Endodermal cell (in vitro differentiated cells): ENCODE measurements around the gene EIF3F. TPM values are rescaled to one million over a fixed set of nuclear protein-coding genes. Genes with fewer than 3 reads are reported as not detected.

Experiments used
- DNase-seq: peaks from one replicate; pipeline ENCODE4 v3.0.0-alpha.2; 2017
- H3K27ac ChIP-seq: 2 replicates; pipeline ENCODE4 v1.5.1; 2013; ENCODE audit warnings: mild to moderate bottlenecking, low read depth, low read length, moderate library complexity
- H3K27me3 ChIP-seq: 2 replicates; pipeline ENCODE4 v1.6.1; 2013; ENCODE audit warnings: mild to moderate bottlenecking, low read length, moderate library complexity; ENCODE audit not compliant: insufficient read depth, control insufficient read depth, poor library complexity, severe bottlenecking
- H3K36me3 ChIP-seq: 2 replicates; pipeline ENCODE4 v1.7.0; 2013; ENCODE audit warnings: mild to moderate bottlenecking, low read length, moderate library complexity; ENCODE audit not compliant: control insufficient read depth, insufficient read depth
- H3K4me1 ChIP-seq: one replicate; pipeline ENCODE4 v1.7.0; 2013; ENCODE audit warnings: low read length; ENCODE audit not compliant: control insufficient read depth, insufficient read depth
- H3K4me3 ChIP-seq: 2 replicates; pipeline ENCODE4 v1.5.1; 2013; ENCODE audit warnings: mild to moderate bottlenecking, low read length, moderate library complexity
- H3K9ac ChIP-seq: 2 replicates; pipeline ENCODE4 v1.6.1; 2013; ENCODE audit warnings: mild to moderate bottlenecking, low read length, moderate library complexity; ENCODE audit not compliant: poor library complexity, severe bottlenecking; ENCODE audit errors: extremely low read depth
- H3K9me3 ChIP-seq: 2 replicates; pipeline ENCODE4 v1.6.1; 2013; ENCODE audit warnings: mild to moderate bottlenecking, low read length, moderate library complexity; ENCODE audit not compliant: control insufficient read depth
- H3K27ac Mint-ChIP-seq: 2 replicates; pipeline ENCODE4 v1.8.0; 2020; ENCODE audit warnings: mixed read lengths
- H3K27me3 Mint-ChIP-seq: 2 replicates; pipeline ENCODE4 v1.8.0; 2021; ENCODE audit warnings: mild to moderate bottlenecking, mixed read lengths; ENCODE audit not compliant: insufficient read depth
- H3K36me3 Mint-ChIP-seq: 2 replicates; pipeline ENCODE4 v1.8.0; 2020; ENCODE audit warnings: low read depth, mixed read lengths
- H3K4me1 Mint-ChIP-seq: 2 replicates; pipeline ENCODE4 v1.8.0; 2020; ENCODE audit warnings: mixed read lengths
- H3K4me3 Mint-ChIP-seq: 2 replicates; pipeline ENCODE4 v1.8.0; 2020; ENCODE audit warnings: mild to moderate bottlenecking, moderate library complexity, mixed read lengths
- H3K9me3 Mint-ChIP-seq: 2 replicates; pipeline ENCODE4 v1.8.0; 2020; ENCODE audit warnings: mild to moderate bottlenecking, mixed read lengths
- CTCF ChIP-seq: fragments of 200-600 bp; sonication (generic); conservative IDR thresholded peaks from 2 replicates; pipeline ENCODE4 v1.5.0; 2021; ENCODE audit warnings: antibody characterized with exemption, mild to moderate bottlenecking
- WGBS, 2 experiments: methylation state at CpG; one replicate each; pipeline versions ENCODE4 v1.1.5 to v1.1.7; 2013; ENCODE audit warnings: missing lambda C conversion rate in 2 of 2, mixed read lengths in 1 of 2; ENCODE audit not compliant: insufficient coverage in 1 of 2, insufficient read length in 1 of 2; 5-methylcytosine and 5-hydroxymethylcytosine counted together
- total RNA-seq, 2 donors: library from RNA; stranded (reverse); fragmentation: NEBNext Ultra II Directional in 1 of 2; extraction: Animal tissue kit (Norgen Biotek cat#: 25700) in 1 of 2; gene quantifications; 2 replicates in 1 of 2; 3 replicates in 1 of 2; pipeline ENCODE4 v1.2.1, GENCODE V29; 2021

The EIF3F gene
- total RNA-seq, 2 donors from 2014 or later, result 349 to 354 TPM

GRCh38 chr11:7969756-7970646 lies 17.1 kb upstream of the EIF3F start:
- peak; percentile 32 for TF ChIP-seq CTCF
- H3K9me3 ChIP-seq, result no peaks in the 10 kb centered on the region
- WGBS, 2 experiments, result 60 to 79% methylated on average over 1 to 2 of the region's 3 CpGs

GRCh38 chr11:7971846-7972245 lies 15.3 kb upstream of the EIF3F start:
- Mint-ChIP-seq H3K36me3 (no peaks in the 10 kb centered on the region), H3K27ac (no peak overlapping the region), H3K27me3 (no peaks in the 10 kb centered on the region), H3K4me1 (peaks cover 25% of the 10 kb centered on the region), H3K9me3 (no peaks in the 10 kb centered on the region), H3K4me3 (no peak overlapping the region)
- Histone ChIP-seq H3K9ac (no peak overlapping the region), H3K4me3 (no peak overlapping the region), H3K27ac (no peak overlapping the region), H3K4me1 (no peaks in the 10 kb centered on the region), H3K27me3 (no peaks in the 10 kb centered on the region), H3K9me3 (no peaks in the 10 kb centered on the region), H3K36me3 (no peaks in the 10 kb centered on the region)
- DNase-seq, result no peak
- TF ChIP-seq CTCF, result no peak

More at GRCh38 chr11:7969756-7970646, 17.1 kb upstream of the EIF3F start:
- Mint-ChIP-seq H3K27me3 (no peaks in the 10 kb centered on the region), H3K4me3 (peak overlapping the region; percentile 18), H3K4me1 (peaks cover 25% of the 10 kb centered on the region), H3K36me3 (no peaks in the 10 kb centered on the region), H3K27ac (peak overlapping the region; percentile 73), H3K9me3 (no peaks in the 10 kb centered on the region)
- no peaks in the 10 kb centered on the region for H3K4me1 ChIP-seq
- no peak overlapping the region for H3K9ac ChIP-seq
- no peaks in the 10 kb centered on the region for H3K36me3 ChIP-seq
- DNase-seq, result peak; percentile 75
- no peaks in the 10 kb centered on the region for H3K27me3 ChIP-seq
- no peak overlapping the region for H3K27ac ChIP-seq
- H3K4me3 ChIP-seq, result no peak overlapping the region

GRCh38 chr11:7973011-7973410 lies 14.1 kb upstream of the EIF3F start:
- Histone ChIP-seq H3K4me3 (no peak overlapping the region), H3K9ac (no peak overlapping the region), H3K27me3 (no peaks in the 10 kb centered on the region), H3K36me3 (no peaks in the 10 kb centered on the region), H3K27ac (no peak overlapping the region), H3K9me3 (no peaks in the 10 kb centered on the region), H3K4me1 (no peaks in the 10 kb centered on the region)
- Mint-ChIP-seq H3K4me1 (peaks cover 19% of the 10 kb centered on the region), H3K9me3 (no peaks in the 10 kb centered on the region), H3K27me3 (no peaks in the 10 kb centered on the region), H3K27ac (no peak overlapping the region), H3K4me3 (no peak overlapping the region), H3K36me3 (no peaks in the 10 kb centered on the region)
- WGBS, 2 experiments, result 86 to 91% methylated on average over 1 to 5 of the region's 5 CpGs
- TF ChIP-seq CTCF, result no peak
- no peak for DNase-seq
